MM.1S (cell line): ENCODE measurements around the gene IPO11.

Experiments
- CTCF ChIP-seq: fragments of 300-600 bp; sonication (generic); IDR thresholded peaks from 2 replicates; pipeline ENCODE4 v1.5.1; 2016; ENCODE audit warnings: antibody characterized with exemption, low read length, mixed read lengths
- EZH2phosphoT487 ChIP-seq: fragments of 300-600 bp; sonication (generic); IDR thresholded peaks from 2 replicates; pipeline ENCODE4 v1.6.1; 2018; ENCODE audit warnings: antibody characterized with exemption, low read length

DNA sequence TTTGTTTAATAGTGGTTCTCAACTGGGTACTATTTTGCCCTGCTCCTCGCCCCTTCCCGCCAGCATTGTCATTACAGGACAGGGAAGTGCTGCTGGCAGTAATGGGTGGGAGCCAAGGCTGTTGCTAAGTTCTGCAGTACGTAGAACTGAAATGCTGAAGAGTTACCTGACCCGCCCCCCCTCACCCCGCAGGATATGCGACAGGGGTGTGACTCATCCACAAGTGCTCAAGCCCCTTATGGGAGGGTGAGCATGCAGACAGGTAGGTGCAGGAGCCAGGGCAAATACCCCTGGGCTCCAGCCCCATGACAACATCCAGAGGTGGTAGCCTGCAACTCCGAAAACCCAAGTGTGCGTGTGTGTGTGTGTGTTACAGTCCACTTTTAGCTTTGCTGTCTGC lies 201.8 kb downstream of the IPO11 start:
- TF ChIP-seq CTCF (no peak), EZH2phosphoT487 (no peak)
